NCI-H2227 treated with DMSO at 0.1 percent for 48 hours (cell line): ENCODE measurements around the gene ESYT1.
A peak's percentile ranks its signal among the peaks of the same experiment; 100 is the strongest.
"Not testable (repeated sequence)": the region's sequence is repeated elsewhere in the genome, so short reads cannot be mapped to it uniquely, and the experiment has no call there.

ENCODE experiments used
- DNase-seq: peaks from one replicate; lab custom pipeline; 2025; lab: John Stamatoyannopoulos, UW

ESYT1 gene

DNA sequence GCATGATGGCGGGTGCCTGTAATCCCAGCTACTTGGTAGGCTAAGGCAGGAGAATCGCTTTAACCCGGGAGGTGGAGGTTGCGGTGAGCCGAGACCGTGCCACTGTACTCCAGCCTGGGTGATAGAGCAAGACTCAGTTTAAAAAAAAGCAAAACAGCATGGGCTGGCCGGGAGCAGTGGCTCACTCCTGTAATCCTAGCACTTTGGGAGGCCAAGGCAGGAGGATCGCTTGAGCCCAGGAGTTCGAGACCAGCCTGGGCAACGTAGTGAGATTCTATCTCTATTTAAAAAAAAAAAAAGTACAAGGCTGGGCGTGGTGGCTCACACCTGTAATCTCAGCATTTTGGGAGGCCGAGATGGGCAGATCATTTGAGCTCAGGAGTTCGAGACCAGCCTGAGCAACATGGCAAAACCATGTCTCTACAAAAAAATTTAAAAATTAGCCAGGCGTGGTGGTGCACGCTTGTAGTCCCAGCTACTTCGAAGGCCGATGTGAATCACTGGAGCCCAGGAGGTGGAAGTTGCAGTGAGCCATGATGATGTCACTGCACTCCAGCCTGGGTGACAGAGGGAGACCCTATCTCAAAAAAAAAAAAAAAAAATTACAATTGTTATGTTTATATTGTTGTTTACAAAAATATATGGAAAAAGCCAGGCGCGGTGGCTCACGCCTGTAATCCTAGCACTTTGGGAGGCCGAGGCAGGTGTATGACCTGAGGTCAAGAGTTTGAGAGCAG, 28.6 kb downstream of the ESYT1 start:
- not testable (repeated sequence) for DNase-seq

DNA sequence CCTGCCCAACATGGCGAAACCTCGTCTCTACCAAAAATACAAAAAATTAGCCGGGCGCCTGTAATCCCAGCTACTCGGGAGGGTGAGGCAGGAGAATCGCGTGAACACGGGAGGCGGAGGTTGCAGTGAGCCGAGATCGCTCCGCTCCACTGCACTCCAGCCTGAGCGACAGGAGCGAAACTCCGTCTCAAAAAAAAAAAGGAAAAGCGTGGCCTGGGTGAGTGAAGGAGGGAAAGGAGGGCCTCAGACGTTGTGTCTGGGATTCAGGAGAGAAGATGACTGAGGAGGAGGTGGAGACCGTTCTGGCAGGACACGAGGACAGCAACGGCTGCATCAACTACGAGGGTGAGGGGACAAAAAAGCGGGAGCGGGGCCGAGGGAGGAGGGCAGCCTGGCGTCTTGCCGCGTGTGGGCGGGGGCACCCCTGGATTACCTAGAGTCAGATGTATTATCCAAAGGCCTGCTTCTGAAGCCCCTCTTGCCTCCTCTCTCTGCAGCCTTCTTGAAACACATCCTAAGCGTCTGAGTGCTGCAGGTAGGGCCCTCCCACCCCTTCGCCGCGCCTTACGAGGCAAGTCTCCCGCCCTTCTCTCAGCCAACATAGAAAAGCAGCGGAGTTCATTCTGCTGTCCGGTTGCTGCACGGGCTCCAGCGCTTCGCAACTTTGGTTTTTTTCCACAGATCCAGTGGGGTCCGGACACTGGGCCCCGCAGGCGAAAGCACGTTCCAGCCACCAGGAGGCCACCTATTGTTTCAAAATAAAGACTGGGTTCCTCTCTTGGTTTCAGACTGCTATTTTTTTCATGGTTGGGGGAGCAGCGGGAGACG, 29.3 kb downstream of the ESYT1 start:
- peak; percentile 85 for DNase-seq

DNA sequence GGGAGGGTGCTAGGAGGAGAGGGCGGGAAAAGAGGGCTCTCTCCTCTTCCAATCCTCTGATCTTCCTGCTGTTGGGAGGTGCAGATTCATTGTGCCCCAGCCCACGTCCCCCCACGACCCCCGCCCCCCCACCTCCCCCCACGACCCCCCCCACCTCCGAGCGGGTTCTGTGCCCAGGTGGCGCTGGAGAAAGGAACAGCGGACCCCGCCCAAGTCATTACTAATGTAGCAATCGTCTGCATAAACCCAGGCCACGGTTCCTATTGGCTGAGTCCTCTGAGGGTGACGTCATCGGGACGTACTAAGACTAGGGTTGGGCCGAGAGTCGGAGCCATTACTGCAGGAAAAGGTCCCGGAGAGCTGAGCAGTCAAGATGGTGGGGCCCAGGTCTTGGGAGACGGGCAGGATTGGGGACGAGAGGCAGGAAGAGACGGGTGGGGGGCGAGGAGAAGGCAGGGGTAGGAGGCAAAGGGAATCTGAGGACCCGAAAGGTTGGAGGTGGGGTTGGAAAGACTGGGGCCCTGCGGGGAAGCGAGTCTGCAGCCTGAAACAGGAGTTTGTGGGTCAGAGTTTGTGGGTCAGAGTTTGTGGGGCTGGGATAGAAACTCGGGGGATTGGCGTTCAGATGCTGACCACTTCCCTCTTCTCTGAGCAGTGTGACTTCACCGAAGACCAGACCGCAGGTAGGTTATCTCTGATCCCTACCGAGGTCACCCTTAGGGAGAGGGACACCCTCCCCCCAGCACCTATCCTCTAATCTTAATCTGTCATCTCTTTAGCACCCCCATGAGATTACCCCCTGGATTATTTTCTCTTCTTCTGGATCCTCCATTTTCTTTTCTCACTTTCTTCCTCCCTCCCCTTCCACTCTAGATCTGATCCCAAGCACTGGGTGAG, 30.2 kb downstream of the ESYT1 start, which contains the start of gene MYL6:
TSS of gene MYL6 (plus strand) at position 331 of the 897 bp plus-strand sequence. CDS start at position 374, 43 bp downstream.
- DNase-seq: peak; percentile 88

DNA sequence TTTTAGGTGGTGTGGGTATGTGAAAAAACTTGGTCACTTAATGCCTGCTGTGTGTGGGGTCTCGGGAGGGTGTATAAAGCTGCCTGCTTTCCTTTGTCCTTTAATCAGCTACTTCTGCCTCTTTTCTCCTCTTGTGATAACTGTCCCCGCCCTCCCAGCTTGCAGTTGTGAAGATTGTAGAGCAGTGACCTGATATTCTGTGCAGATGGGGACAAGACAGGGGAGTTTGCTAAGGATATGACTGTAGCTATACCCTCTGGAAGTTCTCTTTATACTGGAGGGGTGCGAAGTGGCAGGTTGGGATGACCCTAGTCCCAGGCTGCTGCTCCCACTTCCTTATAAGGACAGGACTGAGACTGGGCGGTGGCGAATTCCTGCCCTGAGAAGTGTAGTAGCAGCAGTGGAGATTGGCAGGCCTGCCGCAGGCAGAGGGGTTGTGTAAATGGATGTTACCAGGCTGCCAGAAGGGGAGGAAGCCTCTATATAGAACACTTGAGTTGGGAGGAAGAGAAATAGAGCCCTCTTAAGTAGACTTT, 30.9 kb downstream of the ESYT1 start:
- DNase-seq: peak; percentile 53

DNA sequence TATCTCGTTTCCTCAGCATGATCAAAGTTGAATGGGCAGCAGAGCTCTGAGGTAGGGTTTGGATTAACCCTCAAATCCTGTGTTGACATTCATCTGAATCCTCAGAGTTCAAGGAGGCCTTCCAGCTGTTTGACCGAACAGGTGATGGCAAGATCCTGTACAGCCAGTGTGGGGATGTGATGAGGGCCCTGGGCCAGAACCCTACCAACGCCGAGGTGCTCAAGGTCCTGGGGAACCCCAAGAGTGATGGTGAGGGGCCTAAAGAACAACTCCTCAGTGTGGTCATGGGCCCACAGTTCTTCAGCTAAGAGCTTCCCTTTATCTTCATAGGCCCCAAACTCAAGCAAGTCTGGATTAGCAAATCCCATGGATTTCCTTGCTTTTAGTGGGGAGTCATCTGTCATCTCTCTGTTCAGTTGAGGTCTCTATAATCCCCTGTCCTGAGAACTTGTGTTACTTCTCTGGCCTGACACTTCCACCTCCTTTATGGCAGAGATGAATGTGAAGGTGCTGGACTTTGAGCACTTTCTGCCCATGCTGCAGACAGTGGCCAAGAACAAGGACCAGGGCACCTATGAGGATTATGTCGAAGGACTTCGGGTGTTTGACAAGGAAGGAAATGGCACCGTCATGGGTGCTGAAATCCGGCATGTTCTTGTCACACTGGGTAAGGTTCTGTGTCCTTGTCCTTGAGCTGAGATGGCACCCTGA, 31.6 kb downstream of the ESYT1 start:
- no peak for DNase-seq

DNA sequence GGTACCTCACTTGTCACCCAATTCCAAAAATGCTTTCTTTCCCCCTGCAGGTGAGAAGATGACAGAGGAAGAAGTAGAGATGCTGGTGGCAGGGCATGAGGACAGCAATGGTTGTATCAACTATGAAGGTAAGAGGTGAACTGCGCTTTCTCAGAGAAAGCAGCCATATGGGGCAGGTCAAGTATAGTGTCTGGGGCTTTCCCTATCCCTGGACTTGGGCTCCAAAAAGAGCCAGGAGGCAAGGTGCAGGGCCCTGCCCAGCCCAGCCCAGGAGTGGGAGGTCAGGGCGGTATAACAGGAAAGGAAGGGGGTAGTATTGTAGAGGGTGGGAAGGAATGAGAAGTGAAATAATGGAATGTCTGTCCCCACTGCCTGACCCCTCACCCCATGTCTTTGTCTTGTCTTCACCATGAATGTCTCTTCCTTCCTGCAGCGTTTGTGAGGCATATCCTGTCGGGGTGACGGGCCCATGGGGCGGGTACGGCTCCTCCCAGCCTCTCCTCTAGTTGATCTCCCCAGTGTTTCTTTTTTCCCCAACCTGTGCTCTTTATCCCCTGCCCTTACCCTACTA, 32.2 kb downstream of the ESYT1 start:
- DNase-seq: no peak

DNA sequence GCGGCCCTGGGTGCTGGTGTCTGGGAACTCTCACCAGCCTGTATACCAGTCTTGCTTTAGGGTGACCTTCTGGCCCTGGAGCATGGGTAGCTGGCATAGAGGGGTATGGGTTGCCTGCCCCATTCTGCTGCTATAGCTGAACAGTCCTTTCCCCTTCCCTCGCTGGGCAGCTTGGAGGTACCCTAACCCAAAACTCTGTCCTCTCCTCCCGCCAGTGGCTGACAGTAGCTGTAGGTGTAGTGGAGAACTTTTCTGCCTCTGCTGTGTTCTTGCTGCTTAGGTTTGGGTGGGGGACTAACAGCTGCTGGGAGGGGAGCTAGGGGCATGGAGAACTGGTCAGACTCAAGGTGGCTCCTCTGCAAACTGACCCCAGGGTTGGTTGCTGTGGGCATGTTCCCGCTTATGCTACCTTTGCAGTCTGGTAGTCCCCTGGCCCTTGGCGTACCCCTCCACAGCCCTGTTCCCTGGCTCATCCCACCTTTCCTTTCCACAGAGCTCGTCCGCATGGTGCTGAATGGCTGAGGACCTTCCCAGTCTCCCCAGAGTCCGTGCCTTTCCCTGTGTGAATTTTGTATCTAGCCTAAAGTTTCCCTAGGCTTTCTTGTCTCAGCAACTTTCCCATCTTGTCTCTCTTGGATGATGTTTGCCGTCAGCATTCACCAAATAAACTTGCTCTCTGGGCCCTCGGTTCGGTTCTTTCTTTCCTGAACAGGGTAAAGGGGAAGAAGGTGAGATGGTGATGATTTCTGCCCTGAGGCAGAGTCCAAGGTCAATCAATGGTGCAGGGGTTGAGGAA, 33.0 kb downstream of the ESYT1 start:
- DNase-seq: no peak

DNA sequence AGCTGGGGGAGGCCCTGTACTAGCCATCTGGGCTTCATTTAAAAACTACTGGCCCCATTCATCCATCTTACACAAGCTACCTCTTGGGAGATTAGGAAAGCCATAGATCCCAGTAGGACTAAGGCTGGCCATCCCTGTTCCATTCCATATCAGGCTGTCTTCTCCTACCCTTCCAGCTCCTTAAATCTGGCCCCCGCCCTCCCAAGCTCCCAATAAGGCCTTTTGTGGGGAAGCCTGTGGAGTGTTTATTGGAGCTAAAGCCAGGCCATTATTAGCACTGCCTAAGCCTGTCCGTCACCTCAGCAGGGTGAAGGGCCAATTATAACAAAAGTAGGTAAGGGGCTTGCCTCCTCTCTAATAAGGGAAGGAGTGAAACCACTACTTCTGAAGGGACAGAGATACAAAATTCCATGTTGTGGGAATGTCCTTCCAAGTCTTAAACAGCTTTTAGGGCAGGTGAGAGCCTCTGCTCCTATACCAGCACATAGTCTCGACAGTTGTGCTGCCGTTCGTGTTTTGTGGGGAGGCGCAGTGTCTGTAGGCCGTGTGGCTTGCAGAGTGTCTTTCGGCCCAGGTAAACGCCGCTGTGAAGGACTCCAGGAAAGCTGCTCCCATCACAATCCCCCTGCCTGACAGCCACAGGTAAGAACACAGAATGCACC, 33.8 kb downstream of the ESYT1 start:
- no peak for DNase-seq

DNA sequence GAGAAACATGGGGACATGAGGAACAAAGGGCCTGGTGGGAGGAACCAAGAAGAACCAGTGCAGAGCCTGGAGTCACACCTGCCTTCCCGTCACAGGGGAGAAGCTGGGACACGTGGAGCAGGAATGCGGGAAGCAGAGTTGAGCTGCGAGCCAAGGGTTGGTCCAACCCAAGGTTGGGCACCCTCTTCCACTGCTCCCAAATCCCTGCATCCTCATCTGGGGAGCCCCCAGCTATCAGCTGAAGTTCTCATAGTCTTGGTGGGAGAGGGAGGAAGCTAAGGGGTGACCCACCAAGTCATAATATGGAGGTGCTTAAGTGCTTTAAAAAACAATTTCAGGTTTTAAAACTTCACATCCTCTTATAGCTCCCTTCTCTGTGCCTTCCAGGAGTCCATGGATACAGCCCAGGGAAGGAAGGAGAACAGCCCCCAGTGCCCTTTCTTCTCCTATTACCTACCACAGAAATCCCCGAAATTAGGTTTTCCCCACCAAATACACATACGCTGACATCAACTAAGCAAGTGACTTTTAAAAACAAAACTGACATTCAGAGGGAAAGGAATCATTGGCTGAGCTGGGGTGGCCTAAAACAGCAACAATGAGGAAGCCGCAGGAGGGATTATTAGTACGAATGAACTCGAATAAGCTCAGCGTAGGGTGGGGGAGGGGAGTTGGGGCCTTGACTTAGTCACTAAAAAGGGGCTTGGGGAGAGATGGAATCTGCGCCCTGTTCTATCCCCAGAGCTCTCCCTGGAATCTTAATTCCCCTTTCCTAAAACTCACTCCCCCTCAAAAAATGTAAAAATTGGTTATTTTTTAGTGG, 34.6 kb downstream of the ESYT1 start:
- no peak for DNase-seq

DNA sequence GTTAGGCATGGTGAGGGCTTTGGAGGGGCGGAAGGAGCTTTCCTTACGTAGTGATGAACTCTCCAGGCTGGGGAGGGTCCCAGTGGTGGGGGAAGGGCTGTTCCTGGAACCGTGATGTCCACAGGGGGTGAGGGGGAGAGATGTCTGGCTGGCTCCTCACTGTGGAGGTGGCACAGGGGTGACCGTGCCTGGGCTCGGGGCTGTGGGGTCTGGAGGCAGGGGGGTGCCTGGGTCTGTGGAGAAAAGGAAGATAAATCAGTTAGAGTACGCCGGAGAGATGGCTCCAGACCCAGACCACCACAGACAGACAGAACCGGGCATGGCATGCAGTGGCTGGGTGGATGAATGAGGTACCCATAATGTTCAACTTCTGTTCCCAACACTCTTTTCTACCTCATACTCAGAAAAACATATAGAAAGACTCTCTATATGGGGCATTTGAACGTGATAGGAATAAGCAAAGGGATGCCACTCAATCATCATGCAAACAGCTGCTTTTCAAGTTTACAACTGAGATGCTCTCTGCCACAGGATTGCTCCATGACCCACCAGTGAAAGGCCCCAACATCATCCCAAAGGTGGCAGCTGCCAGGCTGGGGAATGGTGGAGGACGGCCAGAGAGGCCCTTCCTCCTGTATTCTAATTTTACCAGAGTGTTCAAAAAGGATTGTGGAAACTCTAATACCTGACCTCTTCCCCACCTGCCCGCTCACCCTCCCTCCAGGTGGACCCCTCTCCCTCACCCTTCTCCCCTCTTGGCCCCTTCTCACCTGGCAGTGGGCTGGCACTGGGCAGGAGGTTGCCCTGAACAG, 35.7 kb downstream of the ESYT1 start:
- DNase-seq: no peak

DNA sequence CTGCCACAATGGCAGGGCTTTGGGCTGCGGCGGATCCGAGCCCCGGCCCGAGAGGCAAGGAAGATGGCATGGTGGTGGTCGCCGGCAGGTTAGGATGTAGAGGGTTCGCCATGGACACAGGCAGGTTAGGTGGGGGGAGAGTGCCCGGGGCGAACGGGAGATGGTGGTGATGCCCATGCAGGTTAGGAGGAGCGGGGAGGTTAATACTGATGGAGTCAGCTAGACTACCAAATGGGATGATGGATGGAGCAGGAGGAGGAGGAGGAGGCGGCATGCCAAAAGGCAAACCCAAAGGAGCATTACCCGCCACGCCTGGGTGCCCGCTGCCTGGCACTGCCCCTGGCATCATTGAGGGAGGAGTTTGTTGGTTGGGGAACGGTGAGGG, 36.3 kb downstream of the ESYT1 start:
- DNase-seq: no peak

DNA sequence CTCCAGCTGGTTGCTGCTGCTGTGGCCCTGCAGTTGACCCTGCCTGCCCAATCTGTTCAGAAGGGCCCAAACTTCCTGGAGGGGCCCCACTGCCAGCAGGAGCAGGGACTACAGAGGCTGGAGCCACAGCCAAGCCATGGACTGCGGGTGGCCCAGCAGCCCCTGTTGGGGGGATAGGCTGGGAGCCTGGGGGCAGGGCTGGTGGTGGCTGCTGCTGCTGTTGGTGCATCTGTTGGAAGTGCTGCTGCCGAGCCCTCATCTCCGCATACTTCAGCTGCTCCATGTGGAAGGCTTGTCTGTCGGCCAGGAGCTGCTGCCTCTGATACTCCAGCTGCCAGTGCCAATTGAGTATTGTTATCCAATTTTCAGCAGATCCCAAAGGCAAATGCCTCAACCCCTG, 37.3 kb downstream of the ESYT1 start:
- no peak for DNase-seq

DNA sequence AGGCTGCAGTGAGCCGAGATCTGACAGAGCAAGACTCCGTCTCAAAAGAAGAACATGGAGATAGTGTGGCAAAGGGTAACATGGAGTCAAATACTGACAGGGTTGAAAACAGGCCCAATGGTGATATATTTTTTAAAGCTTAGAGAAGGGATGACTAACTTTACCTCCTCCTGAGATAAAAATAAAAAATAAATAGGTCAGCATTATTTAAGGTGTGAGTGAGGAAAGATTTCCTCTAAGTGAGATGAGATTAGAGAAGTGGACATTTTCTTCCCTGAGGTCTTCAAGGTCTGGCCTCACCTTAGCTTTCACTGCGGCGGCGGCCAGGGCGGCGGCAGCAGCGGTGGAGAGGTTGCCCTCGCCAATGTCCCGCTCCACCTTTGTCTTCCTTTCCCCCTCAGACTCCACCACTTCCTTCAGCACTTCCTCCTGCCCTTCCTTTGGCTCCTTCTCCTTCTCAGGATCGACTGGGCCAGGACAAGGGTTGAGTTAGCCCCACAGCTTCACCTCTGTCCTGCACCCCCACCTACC, 41.2 kb downstream of the ESYT1 start:
- no peak for DNase-seq

DNA sequence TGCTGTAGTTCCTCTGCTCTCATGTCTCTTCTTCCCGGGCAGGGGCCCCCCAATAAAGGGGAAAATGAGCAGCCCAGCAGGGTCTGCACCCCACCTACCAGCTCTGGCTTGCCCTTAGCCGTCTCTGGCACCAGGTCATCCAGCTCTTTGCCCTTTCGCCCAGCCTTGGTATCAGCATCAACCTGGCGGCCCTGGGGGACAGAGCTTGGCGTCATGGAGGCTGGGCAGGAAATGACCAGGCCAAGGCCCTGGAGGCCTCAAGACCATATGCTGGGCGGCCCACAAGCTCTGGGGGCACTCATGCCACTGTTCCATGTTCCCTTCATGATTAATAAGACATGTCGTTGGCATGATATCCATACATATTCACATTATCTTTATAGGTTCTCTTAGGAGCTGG, 44.8 kb downstream of the ESYT1 start:
- no peak for DNase-seq

DNA sequence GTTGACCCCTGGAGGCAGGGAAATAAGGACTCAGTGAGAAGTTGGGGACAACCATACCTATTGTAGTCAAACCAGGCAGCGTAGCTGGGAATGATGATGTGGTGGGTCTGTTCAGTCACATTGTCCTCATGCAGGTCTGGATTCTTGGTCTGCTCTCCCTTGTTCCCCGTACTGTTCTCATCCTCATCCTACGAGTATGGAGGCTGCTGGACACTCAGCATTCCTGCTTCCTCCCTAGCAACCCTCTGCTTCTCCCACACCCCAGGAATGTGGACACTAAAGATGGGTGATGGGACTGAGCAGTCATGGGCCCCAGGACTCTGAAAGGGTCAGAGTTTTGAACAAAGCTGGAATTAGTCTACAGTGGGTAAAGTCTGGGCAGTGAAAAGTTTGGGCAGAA, 50.3 kb downstream of the ESYT1 start:
- no peak for DNase-seq

DNA sequence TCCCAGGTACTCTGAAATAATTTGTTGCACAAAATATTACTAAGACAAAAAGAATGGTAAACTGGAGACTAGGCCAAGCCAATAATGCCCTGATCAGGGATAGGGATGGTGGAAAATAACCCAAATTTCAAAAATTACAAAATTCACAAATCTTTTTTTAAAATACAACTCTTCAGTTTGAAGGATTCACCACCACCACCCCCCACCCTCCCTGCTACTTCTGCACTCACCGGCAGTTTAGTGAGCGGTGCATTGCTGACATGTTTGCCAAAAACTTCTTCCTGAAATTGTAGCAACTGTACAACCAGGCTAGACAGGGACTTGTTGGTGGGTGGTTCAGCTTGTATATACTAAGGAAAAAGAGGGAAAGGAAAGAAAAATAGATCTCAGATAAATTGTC, 58.9 kb downstream of the ESYT1 start:
- DNase-seq: no peak

DNA sequence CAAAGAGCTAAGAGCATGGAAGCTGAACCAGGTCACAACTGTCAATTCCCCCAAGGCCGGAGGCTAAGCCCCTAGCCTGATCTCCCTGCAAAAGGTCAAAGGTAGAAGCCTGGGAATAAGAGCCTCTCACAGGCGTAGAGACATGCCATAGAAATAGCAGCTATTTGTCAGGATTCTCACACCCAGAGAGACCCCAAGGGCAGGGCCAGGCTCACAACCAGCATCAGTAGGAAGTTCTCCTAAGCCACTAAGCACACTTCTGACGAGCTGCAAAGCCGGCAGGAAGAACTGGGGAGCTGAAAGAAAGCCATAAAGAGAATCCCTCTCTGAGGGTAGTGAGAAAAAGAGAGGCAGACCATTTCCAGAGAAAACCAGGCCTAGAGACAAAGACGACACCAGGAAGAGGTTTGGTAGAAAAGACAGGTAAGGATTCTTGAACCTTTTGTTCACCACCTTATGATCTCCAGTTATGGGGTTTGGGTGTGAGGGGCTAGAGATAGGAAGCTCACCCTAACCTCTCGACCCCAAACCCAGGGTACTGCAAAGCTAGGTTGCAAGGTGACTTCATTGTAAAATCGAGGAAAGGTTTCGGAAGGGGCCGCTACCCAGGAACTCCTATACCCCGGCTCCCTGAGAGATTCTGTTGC, 60.2 kb downstream of the ESYT1 start:
- DNase-seq: no peak
